GM12878 (cell line): ENCODE measurements around the gene MCF2L2. TPM values are rescaled to one million over a fixed set of nuclear protein-coding genes. Genes with fewer than 3 reads are reported as not detected.

Experiments used
- ATAC-seq: fragments of 200-7000 bp; cut with Tn5 transposase; 3 replicates; pipeline ENCODE4 v1.9.1; 2020; ENCODE audit warnings: mild to moderate bottlenecking, moderate library complexity
- BruUV-seq: library from RNA; stranded (reverse); fragments of 400-500 nt; replicated peaks from 2 replicates; lab custom pipeline; 2021; lab: Mats Ljungman, UMichigan
- CTCF ChIA-PET: fragments of 300-600 bp; sonication (Branson Sonifier 250); formaldehyde crosslinking; extraction: SDS; loops from one replicate; lab custom pipeline; 2021; ENCODE audit warnings: inconsistent platforms; lab: Yijun Ruan, JAX
- POLR2A ChIA-PET: fragments of 350-600 bp; formaldehyde crosslinking; extraction: SDS; loops from one replicate; lab custom pipeline; 2021; ENCODE audit warnings: inconsistent platforms; lab: Charles Lee
- RAD21 ChIA-PET: fragments of 300-600 bp; sonication (Branson Sonifier 250); formaldehyde crosslinking; loops from one replicate; lab custom pipeline; 2023; ENCODE audit warnings: antibody characterized with exemption; ENCODE audit not compliant: unreplicated experiment; lab: Charles Lee
- SMC1A ChIA-PET: fragments of 300-600 bp; sonication (Branson Sonifier 250); formaldehyde crosslinking; loops from one replicate; lab custom pipeline; 2023; ENCODE audit not compliant: unreplicated experiment, uncharacterized antibody; lab: Charles Lee
- DNase-seq: peaks from one replicate; pipeline ENCODE4 v3.0.0-alpha.2; 2011; ENCODE audit warnings: low read depth, low spot score
- FAIRE-seq: peaks from 3 replicates; lab custom pipeline; 2011; peaks lifted over from hg19 to GRCh38; lab: Jason Lieb, UNC
- H2AFZ ChIP-seq: 2 replicates; pipeline ENCODE4 v1.6.0; 2011; ENCODE audit warnings: low read depth, low read length, control low read depth; ENCODE audit not compliant: control insufficient read depth
- H3K27ac ChIP-seq: 2 replicates; pipeline ENCODE4 v1.5.1; 2011; ENCODE audit warnings: control low read depth; ENCODE audit not compliant: control insufficient read depth, insufficient read depth
- H3K27me3 ChIP-seq, 2 experiments: replicated peaks in 1 of 2; 2 replicates each; pipeline versions ENCODE4 v1.6.0 to v1.6.1; 2011; ENCODE audit warnings: low read length in 1 of 2; ENCODE audit not compliant: control insufficient read depth in 2 of 2, insufficient read depth in 2 of 2
- H3K36me3 ChIP-seq, 2 experiments: 2 replicates each; pipeline ENCODE4 v1.5.1; 2011; ENCODE audit warnings: low read length in 1 of 2; ENCODE audit not compliant: control insufficient read depth in 2 of 2, insufficient read depth in 2 of 2
- H3K4me1 ChIP-seq: 2 replicates; pipeline ENCODE4 v1.6.1; 2011; ENCODE audit warnings: mild to moderate bottlenecking, low read length, moderate library complexity, mixed read lengths; ENCODE audit not compliant: control insufficient read depth, insufficient read depth
- H3K4me2 ChIP-seq: 2 replicates; pipeline ENCODE4 v1.6.0; 2011; ENCODE audit warnings: control low read depth; ENCODE audit not compliant: control insufficient read depth, insufficient read depth
- H3K4me3 ChIP-seq: fragments of 200-600 bp; sonication (generic); 2 replicates; pipeline ENCODE4 v1.5.1; 2016
- H3K79me2 ChIP-seq: 2 replicates; pipeline ENCODE4 v1.6.0; 2011; ENCODE audit warnings: low read length; ENCODE audit not compliant: control insufficient read depth, insufficient read depth
- H3K9ac ChIP-seq: 2 replicates; pipeline ENCODE4 v1.8.0; 2011; ENCODE audit warnings: low read length, control low read depth, mixed read lengths; ENCODE audit not compliant: control insufficient read depth, insufficient read depth
- H3K9me3 ChIP-seq: replicated peaks from 3 replicates; pipeline ENCODE4 v1.5.1; 2011; ENCODE audit warnings: mild to moderate bottlenecking, low read length; ENCODE audit not compliant: control insufficient read depth, insufficient read depth
- H4K20me1 ChIP-seq: 2 replicates; pipeline ENCODE4 v1.6.0; 2011; ENCODE audit not compliant: control insufficient read depth, insufficient read depth
- ATF7 ChIP-seq: fragments of 450-650 bp; IDR thresholded peaks from 2 replicates; pipeline ENCODE4 v1.6.1; 2016; ENCODE audit warnings: low read depth, mild to moderate bottlenecking
- BMI1 ChIP-seq: fragments of 450-650 bp; IDR thresholded peaks from 2 replicates; pipeline ENCODE4 v1.6.1; 2016; ENCODE audit warnings: mild to moderate bottlenecking, moderate library complexity, borderline replicate concordance
- IRF5 ChIP-seq: fragments of 450-650 bp; IDR thresholded peaks from 2 replicates; pipeline ENCODE4 v1.6.1; 2017; ENCODE audit warnings: borderline replicate concordance
- MLLT1 ChIP-seq: fragments of 450-650 bp; IDR thresholded peaks from 2 replicates; pipeline ENCODE4 v1.6.1; 2016; ENCODE audit warnings: mild to moderate bottlenecking
- PAX8 ChIP-seq: fragments of 450-650 bp; IDR thresholded peaks from 2 replicates; pipeline ENCODE4 v1.6.1; 2017; ENCODE audit warnings: mild to moderate bottlenecking, moderate library complexity
- RAD51 ChIP-seq: fragments of 450-650 bp; IDR thresholded peaks from 2 replicates; pipeline ENCODE4 v1.6.1; 2016; ENCODE audit warnings: moderate library complexity, mild to moderate bottlenecking, inconsistent platforms
- RB1 ChIP-seq: fragments of 450-650 bp; formaldehyde crosslinking; IDR thresholded peaks from 2 replicates; pipeline ENCODE4 v1.6.1; 2017; ENCODE audit warnings: mild to moderate bottlenecking, borderline replicate concordance
- RBBP5 ChIP-seq: fragments of 200-600 bp; sonication (generic); conservative IDR thresholded peaks from 2 replicates; pipeline ENCODE4 v1.6.1; 2016
- SP1 ChIP-seq: IDR thresholded peaks from one replicate; pipeline ENCODE4 v1.6.1; 2011; ENCODE audit warnings: low read depth, low read length
- SPI1 ChIP-seq: IDR thresholded peaks from 2 replicates; pipeline ENCODE4 v1.6.1; 2011; ENCODE audit warnings: low read depth, mild to moderate bottlenecking, low read length, moderate library complexity, borderline replicate concordance; ENCODE audit not compliant: insufficient read depth
- STAT1 ChIP-seq: fragments of 450-650 bp; conservative IDR thresholded peaks from 2 replicates; pipeline ENCODE4 v1.6.1; 2014; ENCODE audit warnings: antibody characterized with exemption, mild to moderate bottlenecking
- TCF7 ChIP-seq: IDR thresholded peaks from 2 replicates; pipeline ENCODE4 v1.6.1; 2014; ENCODE audit warnings: antibody characterized with exemption, borderline replicate concordance
- USF2 ChIP-seq: IDR thresholded peaks from 2 replicates; pipeline ENCODE4 v1.6.1; 2011; ENCODE audit warnings: low read depth, low read length, improper control_type of control experiment, borderline replicate concordance
- WGBS: methylation state at CpG from one replicate; pipeline ENCODE4 v1.1.6; 2016; ENCODE audit warnings: low lambda C conversion rate; ENCODE audit not compliant: insufficient replicate concordance, insufficient coverage; ENCODE audit errors: missing lambda C conversion rate; 5-methylcytosine and 5-hydroxymethylcytosine counted together
- in situ Hi-C: fragments of 300-500 bp; cut with MboI; formaldehyde crosslinking; loops from 9 replicates; pipeline ENCODE4 v1.14.3; 2018; ENCODE audit warnings: mixed read lengths
- intact Hi-C: fragments of 100-400 bp; cut with micrococcal nuclease; formaldehyde crosslinking; loops from one replicate; pipeline ENCODE4 v1.14.2; 2022; ENCODE audit not compliant: unreplicated experiment
- polyA plus RNA-seq, 11 experiments: library from polyadenylated mRNA; depleted of rRNA in 4 of 11; unstranded in 6 of 11; stranded (reverse) in 5 of 11; fragments of >200 nt; fragmentation: Nextera tagmentation in 4 of 11; fragmentation: Illumina TruSeq in 1 of 11; extraction: Ambion mirVana in 4 of 11; extraction: Trizol in 1 of 11; gene quantifications; 1 replicate in 1 of 11; 2 replicates in 10 of 11; pipeline versions ENCODE4 v1.2.1 to v1.2.3, GENCODE V29; 2011 to 2016; ENCODE audit warnings: inconsistent platforms in 2 of 11, missing spikeins in 2 of 11, low read depth in 1 of 11
- total RNA-seq, 4 experiments: library from RNA; depleted of rRNA in 3 of 4; stranded (reverse); fragments of >200 nt in 3 of 4; fragmentation: Illumina TruSeq in 1 of 4; extraction: Trizol in 1 of 4; gene quantifications; 2 replicates each; pipeline versions ENCODE4 v1.2.1 to v1.2.3, GENCODE V29; 2013 to 2021
- TF ChIP-seq, protein P1 (sequence below): fragments of 450-650 bp; IDR thresholded peaks from 2 replicates; pipeline ENCODE4 v1.6.1; 2014; ENCODE audit warnings: mild to moderate bottlenecking
- TF ChIP-seq, protein P2 (sequence below): IDR thresholded peaks from 2 replicates; pipeline ENCODE4 v1.6.1; 2012; ENCODE audit warnings: low read length, inconsistent platforms

MCF2L2 gene
- total and polyA plus RNA-seq, 10 of the 15 experiments (the other 5 are each of a cell fraction or from before 2014, with no cell fraction given): 0.37 to 2.8 (median 1.4) TPM

GRCh38 chr3:183269345-183269744, 159.1 kb downstream of the MCF2L2 start (continued):
- TF ChIP-seq RB1 (no peak), PAX8 (no peak), IRF5 (no peak), MLLT1 (no peak)
- TF ChIP-seq, all 136 proteins: peak for 0

- Histone ChIP-seq H3K4me3 (no peak overlapping the region), H3K9me3 (no peaks in the 10 kb centered on the region), H3K4me1 (no peaks in the 10 kb centered on the region), H3K4me2 (no peak overlapping the region), H3K27me3 (peaks cover 0 to 3% of the 10 kb centered on the region in 2 experiments; a peak in 2 of 4 replicates), H4K20me1 (no peaks in the 10 kb centered on the region), H2AFZ (no peak overlapping the region), H3K36me3 (no peaks in the 10 kb centered on the region), H3K27ac (no peak overlapping the region), H3K79me2 (no peaks in the 10 kb centered on the region), H3K9ac (no peak overlapping the region)
- intact Hi-C loops: no loop called here
- SMC1A ChIA-PET: no interaction called here
- DNase-seq: no peak
- in situ Hi-C loops: no loop called here
- no peak for ATAC-seq
- 64% methylated on average over 5 of the region's 5 CpGs for WGBS
- CTCF ChIA-PET: no interaction called here
- RAD21 ChIA-PET: interaction anchor here (0.6 kb wide), 1 partner anchor 38 kb away, joined by 3 read pairs; no protein-coding TSS in a partner anchor
- FAIRE-seq: no peak
- POLR2A ChIA-PET: interaction anchor here (0.6 kb wide), 1 partner anchor 35 kb away, joined by 4 read pairs; no protein-coding TSS in a partner anchor
- BruUV-seq: no TSS peak
- TF ChIP-seq RB1: no peak
- TF ChIP-seq BMI1: no peak
- no peak for TF ChIP-seq RAD51
- TF ChIP-seq SP1: no peak
- TF ChIP-seq TCF7: no peak
- TF ChIP-seq USF2: no peak
- no peak for TF ChIP-seq RBBP5
- TF ChIP-seq SPI1: no peak
- TF ChIP-seq, protein P1, sequence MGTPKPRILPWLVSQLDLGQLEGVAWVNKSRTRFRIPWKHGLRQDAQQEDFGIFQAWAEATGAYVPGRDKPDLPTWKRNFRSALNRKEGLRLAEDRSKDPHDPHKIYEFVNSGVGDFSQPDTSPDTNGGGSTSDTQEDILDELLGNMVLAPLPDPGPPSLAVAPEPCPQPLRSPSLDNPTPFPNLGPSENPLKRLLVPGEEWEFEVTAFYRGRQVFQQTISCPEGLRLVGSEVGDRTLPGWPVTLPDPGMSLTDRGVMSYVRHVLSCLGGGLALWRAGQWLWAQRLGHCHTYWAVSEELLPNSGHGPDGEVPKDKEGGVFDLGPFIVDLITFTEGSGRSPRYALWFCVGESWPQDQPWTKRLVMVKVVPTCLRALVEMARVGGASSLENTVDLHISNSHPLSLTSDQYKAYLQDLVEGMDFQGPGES: no peak
- TF ChIP-seq, protein P2, sequence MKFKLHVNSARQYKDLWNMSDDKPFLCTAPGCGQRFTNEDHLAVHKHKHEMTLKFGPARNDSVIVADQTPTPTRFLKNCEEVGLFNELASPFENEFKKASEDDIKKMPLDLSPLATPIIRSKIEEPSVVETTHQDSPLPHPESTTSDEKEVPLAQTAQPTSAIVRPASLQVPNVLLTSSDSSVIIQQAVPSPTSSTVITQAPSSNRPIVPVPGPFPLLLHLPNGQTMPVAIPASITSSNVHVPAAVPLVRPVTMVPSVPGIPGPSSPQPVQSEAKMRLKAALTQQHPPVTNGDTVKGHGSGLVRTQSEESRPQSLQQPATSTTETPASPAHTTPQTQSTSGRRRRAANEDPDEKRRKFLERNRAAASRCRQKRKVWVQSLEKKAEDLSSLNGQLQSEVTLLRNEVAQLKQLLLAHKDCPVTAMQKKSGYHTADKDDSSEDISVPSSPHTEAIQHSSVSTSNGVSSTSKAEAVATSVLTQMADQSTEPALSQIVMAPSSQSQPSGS: no peak
- TF ChIP-seq ATF7: no peak
- TF ChIP-seq STAT1: no peak
Measured at GRCh38 chr3:183268366-183268765, 160.1 kb downstream of the MCF2L2 start.
